ENCODE measurements around the gene TCF3.

The TCF3 gene

DNA sequence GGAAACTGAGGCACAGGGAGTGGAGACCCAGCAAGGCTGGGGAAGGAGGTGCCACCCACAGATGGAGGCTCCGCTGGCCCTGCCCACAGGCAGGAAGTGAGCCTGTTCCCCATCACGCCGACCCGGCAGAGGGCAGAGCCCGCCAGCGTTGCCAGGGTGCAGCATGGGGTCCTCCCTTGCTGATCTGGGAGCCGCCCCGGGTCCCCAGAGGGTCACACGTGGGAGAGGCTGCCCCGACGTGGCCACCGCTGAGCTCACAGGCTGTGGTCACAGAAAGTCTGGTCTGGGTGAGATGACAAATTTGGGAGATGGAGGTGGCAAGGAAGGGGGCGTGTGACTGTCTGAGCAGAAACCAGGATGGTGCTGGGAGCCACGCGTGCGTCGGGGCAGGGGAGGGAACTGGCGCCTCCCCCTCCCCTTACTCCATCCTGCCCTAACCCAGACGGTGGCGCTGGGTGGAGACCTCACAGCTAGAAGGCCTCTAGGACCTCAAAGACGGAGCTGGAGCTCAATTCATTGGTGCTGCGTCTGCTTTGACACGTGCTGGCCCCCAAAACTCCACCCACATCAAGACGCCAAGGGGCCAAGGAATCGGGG is 92.0 kb downstream of the TCF3 start:
- DNase-seq (ENCODE audit: low read depth): no peak

All from T follicular helper cell (primary cell).